Osteoblast (primary cell): Measurements from ENCODE around the gene ANO4. TPM values are rescaled to one million over a fixed set of nuclear protein-coding genes. Genes with fewer than 3 reads are reported as not detected.

Source experiments
- DNase-seq: peaks from one replicate; pipeline ENCODE4 v3.0.0; 2011; ENCODE audit warnings: low spot score, mixed read lengths; ENCODE audit not compliant: insufficient read length; ENCODE audit errors: missing footprints
- H2AFZ ChIP-seq: 2 replicates; pipeline ENCODE4 v1.6.0; 2011; ENCODE audit warnings: mild to moderate bottlenecking, low read length
- H3K27ac ChIP-seq: 2 replicates; pipeline ENCODE4 v1.5.1; 2011; ENCODE audit warnings: mild to moderate bottlenecking, low read depth, low read length, moderate library complexity
- H3K27me3 ChIP-seq: 2 replicates; pipeline ENCODE4 v1.6.0; 2012; ENCODE audit warnings: mild to moderate bottlenecking, control low read depth, inconsistent platforms, low read length, moderate library complexity; ENCODE audit not compliant: insufficient read depth
- H3K36me3 ChIP-seq: 2 replicates; pipeline ENCODE4 v1.5.1; 2011; ENCODE audit warnings: mild to moderate bottlenecking, low read length, control low read depth, moderate library complexity; ENCODE audit not compliant: insufficient read depth
- H3K4me1 ChIP-seq: 2 replicates; pipeline ENCODE4 v1.5.1; 2011; ENCODE audit warnings: mild to moderate bottlenecking, low read length, control low read depth, moderate library complexity; ENCODE audit not compliant: insufficient read depth
- H3K4me2 ChIP-seq: 2 replicates; pipeline ENCODE4 v1.6.0; 2011; ENCODE audit warnings: mild to moderate bottlenecking, low read length; ENCODE audit not compliant: insufficient read depth
- H3K4me3 ChIP-seq: fragments of 200-600 bp; sonication (generic); 3 replicates; pipeline ENCODE4 v1.5.1; 2012; ENCODE audit warnings: mild to moderate bottlenecking, low read length, inconsistent platforms; ENCODE audit not compliant: insufficient read depth
- H3K79me2 ChIP-seq: 2 replicates; pipeline ENCODE4 v1.6.0; 2012; ENCODE audit warnings: mild to moderate bottlenecking, low read length, control low read depth, inconsistent platforms; ENCODE audit not compliant: insufficient read depth
- H3K9me3 ChIP-seq: 2 replicates; pipeline ENCODE4 v1.5.1; 2011; ENCODE audit warnings: low read depth, low read length, control low read depth
- H4K20me1 ChIP-seq: 2 replicates; pipeline ENCODE4 v1.6.0; 2012; ENCODE audit warnings: mild to moderate bottlenecking, low read length, control low read depth; ENCODE audit not compliant: insufficient read depth
- total RNA-seq: library from RNA; depleted of rRNA; stranded (reverse); fragments of >200 nt; gene quantifications from 2 replicates; pipeline ENCODE4 v1.2.3, GENCODE V29; 2012
- TF ChIP-seq, protein P1 (sequence below): IDR thresholded peaks from 2 replicates; pipeline ENCODE4 v1.5.1; 2011; ENCODE audit warnings: mild to moderate bottlenecking, low read depth, low read length, moderate library complexity; ENCODE audit errors: extremely low read depth

Gene ANO4
- total RNA-seq, 1 donor = not detected

DNA sequence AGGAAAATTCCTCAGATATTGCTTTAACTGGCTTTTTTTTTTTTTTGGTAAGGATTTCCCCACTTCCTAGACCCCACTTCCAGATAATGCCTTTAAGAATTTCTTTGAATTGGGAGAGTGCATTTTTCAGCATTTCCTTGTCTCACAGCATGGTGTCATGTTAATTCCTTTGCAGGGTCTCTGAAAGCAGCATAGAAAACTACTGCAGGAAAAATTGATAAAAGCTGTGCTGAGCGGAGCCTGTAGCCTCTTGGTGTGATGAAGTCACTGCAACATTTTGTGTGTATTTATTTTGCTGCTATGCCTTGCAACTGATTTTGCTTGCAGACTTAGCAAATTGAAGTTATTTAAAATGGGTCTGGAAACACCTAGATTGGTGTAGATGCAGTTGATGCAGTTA lies 2.7 kb downstream of the ANO4 start:
- DNase-seq = no peak
- Histone ChIP-seq H3K36me3 (no peaks in the 10 kb centered on the region), H4K20me1 (no peaks in the 10 kb centered on the region), H3K4me1 (no peaks in the 10 kb centered on the region), H2AFZ (no peak overlapping the region), H3K79me2 (no peaks in the 10 kb centered on the region), H3K27ac (no peak overlapping the region), H3K4me3 (no peak overlapping the region), H3K4me2 (no peak overlapping the region), H3K9me3 (no peaks in the 10 kb centered on the region), H3K27me3 (no peaks in the 10 kb centered on the region)
- TF ChIP-seq, protein P1, sequence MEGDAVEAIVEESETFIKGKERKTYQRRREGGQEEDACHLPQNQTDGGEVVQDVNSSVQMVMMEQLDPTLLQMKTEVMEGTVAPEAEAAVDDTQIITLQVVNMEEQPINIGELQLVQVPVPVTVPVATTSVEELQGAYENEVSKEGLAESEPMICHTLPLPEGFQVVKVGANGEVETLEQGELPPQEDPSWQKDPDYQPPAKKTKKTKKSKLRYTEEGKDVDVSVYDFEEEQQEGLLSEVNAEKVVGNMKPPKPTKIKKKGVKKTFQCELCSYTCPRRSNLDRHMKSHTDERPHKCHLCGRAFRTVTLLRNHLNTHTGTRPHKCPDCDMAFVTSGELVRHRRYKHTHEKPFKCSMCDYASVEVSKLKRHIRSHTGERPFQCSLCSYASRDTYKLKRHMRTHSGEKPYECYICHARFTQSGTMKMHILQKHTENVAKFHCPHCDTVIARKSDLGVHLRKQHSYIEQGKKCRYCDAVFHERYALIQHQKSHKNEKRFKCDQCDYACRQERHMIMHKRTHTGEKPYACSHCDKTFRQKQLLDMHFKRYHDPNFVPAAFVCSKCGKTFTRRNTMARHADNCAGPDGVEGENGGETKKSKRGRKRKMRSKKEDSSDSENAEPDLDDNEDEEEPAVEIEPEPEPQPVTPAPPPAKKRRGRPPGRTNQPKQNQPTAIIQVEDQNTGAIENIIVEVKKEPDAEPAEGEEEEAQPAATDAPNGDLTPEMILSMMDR = no peak

DNA sequence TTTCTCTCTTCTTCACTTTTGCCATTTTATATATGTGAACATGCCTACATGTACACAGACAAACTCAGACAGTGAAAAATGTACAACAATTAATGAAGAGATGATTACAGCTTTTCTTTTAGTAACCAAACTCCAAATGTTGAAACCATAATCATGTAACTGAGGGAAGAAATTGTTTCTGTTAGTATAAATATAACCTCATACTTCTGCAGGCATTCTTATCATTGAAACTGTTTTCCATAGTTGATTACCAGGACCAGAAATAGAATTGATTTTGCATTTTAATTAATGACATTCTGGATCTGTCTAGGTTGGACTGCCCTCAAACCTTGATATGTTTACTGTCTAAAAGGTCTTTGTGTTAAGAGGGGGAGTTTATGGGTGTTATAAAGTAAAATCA lies 3.2 kb downstream of the ANO4 start:
- H3K27me3 ChIP-seq = no peaks in the 10 kb centered on the region
- H2AFZ ChIP-seq = no peak overlapping the region
- no peaks in the 10 kb centered on the region for H3K36me3 ChIP-seq
- H3K27ac ChIP-seq = no peak overlapping the region
- H3K4me2 ChIP-seq = no peak overlapping the region
- H3K79me2 ChIP-seq = no peaks in the 10 kb centered on the region
- DNase-seq = no peak
- H3K4me3 ChIP-seq = no peak overlapping the region
- no peaks in the 10 kb centered on the region for H4K20me1 ChIP-seq
- H3K9me3 ChIP-seq = no peaks in the 10 kb centered on the region
- TF ChIP-seq, protein P1 = no peak
- no peaks in the 10 kb centered on the region for H3K4me1 ChIP-seq

DNA sequence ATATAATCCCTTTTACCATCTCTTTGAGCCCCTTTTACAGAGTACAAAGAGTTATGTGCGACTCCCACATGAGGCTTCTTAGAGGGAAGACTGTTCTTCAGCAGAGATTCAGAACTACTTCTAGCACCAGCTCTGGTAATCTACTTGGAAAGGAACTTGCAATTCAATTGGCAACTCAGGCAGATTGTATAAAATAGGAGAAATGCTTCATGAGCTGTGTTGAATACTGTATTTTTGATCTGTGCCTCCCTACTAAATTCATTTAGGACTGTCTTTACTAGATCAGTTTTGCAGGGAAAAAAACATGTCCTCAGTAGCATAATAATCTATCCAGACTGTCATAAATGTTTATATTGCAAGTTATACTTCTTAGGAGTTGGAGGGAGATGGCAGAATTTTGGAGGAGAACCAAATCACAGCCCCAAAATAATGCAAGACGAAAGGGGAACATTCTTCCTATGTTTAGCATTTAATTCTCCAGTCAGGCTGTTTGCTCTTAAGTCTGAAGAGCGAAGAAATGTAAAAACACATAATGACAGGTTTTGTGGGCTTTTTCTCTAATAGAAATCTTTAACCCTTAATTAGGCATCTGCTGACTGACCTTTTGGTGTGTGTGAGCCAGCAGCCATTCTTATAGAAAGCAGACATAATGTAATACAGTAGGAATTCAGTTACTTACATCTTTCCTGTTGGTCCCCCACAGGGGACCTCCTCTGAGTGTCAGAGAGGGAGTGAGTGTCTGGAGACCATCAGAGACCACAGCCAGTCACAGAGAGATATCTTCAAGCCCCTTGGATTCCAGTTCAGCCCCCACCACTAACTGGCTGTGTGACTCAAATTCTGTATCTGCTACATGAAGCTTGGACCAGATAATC lies 3.9 kb downstream of the ANO4 start:
- Histone ChIP-seq H3K4me1 (no peaks in the 10 kb centered on the region), H3K27me3 (no peaks in the 10 kb centered on the region), H3K27ac (no peak overlapping the region), H3K4me3 (no peak overlapping the region), H3K9me3 (no peaks in the 10 kb centered on the region), H2AFZ (no peak overlapping the region), H4K20me1 (no peaks in the 10 kb centered on the region), H3K79me2 (no peaks in the 10 kb centered on the region), H3K4me2 (no peak overlapping the region), H3K36me3 (no peaks in the 10 kb centered on the region)
- no peak for DNase-seq
- TF ChIP-seq, protein P1 = no peak

DNA sequence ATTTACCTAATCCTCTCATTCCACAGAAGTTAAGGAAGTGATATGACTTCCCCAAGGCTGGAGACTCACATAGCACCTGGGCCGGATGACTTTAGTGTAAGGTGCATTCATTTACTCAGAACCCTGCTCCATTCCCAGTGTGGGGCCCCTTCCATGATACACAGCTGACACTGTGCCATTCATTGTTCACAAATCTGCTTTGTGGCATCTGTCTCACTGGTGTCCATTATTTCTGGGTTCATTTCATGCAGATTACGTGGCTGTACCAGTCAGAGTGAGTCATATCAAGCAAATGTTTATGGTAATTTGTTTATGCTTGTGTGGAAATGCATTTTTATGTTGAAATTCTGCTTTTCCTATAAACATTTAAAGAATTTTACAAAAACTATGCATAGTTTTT lies 5.2 kb downstream of the ANO4 start:
- TF ChIP-seq, protein P1 = no peak
- Histone ChIP-seq H3K4me1 (no peaks in the 10 kb centered on the region), H4K20me1 (no peaks in the 10 kb centered on the region), H3K36me3 (no peaks in the 10 kb centered on the region), H3K79me2 (no peaks in the 10 kb centered on the region), H3K27ac (no peak overlapping the region), H3K9me3 (no peaks in the 10 kb centered on the region), H3K4me2 (no peak overlapping the region), H3K4me3 (no peak overlapping the region), H2AFZ (no peak overlapping the region), H3K27me3 (no peaks in the 10 kb centered on the region)
- no peak for DNase-seq
